HG02938 (cell line): Measurements from ENCODE around the gene KRT31.
"Not testable (repeated sequence)": the region's sequence is repeated elsewhere in the genome, so short reads cannot be mapped to it uniquely, and the experiment has no call there.

Experiments used
- ATAC-seq: cut with Tn5 transposase; IDR thresholded peaks from one replicate; pipeline ENCODE4 v1.9.1; 2021; ENCODE audit warnings: mild to moderate bottlenecking, moderate library complexity; ENCODE audit not compliant: unreplicated experiment

KRT31 gene

GRCh38 chr17:41347869-41348760 is 49.3 kb downstream of the KRT31 start:
- ATAC-seq: no peak

GRCh38 chr17:41346421-41346820 is 51.0 kb downstream of the KRT31 start:
- ATAC-seq: not testable (repeated sequence)

DNA sequence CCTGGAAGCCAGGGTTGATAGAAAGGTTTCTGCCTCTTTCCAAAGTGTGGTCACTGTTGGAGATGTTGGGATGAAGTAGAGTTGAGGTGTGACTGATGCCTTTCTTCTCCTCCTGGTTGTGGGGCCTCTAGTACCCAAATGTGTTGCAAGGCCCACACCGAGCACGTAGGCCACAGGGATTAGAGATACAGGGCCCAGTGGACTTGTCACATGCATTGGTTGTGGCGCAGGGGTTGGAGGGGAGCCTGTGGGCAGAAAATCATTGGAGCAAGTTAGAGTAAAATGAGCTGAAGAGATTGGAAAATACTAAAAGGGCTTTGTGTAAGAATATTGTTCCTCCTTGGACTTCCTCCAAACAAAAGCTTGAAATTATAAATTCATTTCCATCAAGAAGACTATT is 51.4 kb downstream of the KRT31 start:
- ATAC-seq: no peak
